HUES6 (cell line): ENCODE measurements around the gene EEF1A1.
"Not testable (repeated sequence)": the region's sequence is repeated elsewhere in the genome, so short reads cannot be mapped to it uniquely, and the experiment has no call there.

Experiments
- H3K27ac ChIP-seq: 2 replicates; pipeline ENCODE4 v1.7.0; 2013; ENCODE audit warnings: low read depth, mild to moderate bottlenecking, low read length, inconsistent platforms
- H3K27me3 ChIP-seq: 2 replicates; pipeline ENCODE4 v1.6.1; 2013; ENCODE audit warnings: low read length; ENCODE audit not compliant: control insufficient read depth, insufficient read depth
- H3K36me3 ChIP-seq: 2 replicates; pipeline ENCODE4 v1.6.1; 2013; ENCODE audit warnings: low read length; ENCODE audit not compliant: control insufficient read depth, insufficient read depth
- H3K4me1 ChIP-seq: 2 replicates; pipeline ENCODE4 v1.6.1; 2013; ENCODE audit warnings: low read length; ENCODE audit not compliant: control insufficient read depth, insufficient read depth
- H3K4me3 ChIP-seq: 2 replicates; pipeline ENCODE4 v1.5.1; 2013; ENCODE audit warnings: low read depth, low read length
- H3K9ac ChIP-seq: one replicate; pipeline ENCODE4 v1.6.1; 2013; ENCODE audit warnings: mild to moderate bottlenecking, low read length
- H3K9me3 ChIP-seq: 2 replicates; pipeline ENCODE4 v1.6.1; 2013; ENCODE audit warnings: low read depth, low read length; ENCODE audit not compliant: control insufficient read depth, insufficient read depth

EEF1A1 gene

DNA sequence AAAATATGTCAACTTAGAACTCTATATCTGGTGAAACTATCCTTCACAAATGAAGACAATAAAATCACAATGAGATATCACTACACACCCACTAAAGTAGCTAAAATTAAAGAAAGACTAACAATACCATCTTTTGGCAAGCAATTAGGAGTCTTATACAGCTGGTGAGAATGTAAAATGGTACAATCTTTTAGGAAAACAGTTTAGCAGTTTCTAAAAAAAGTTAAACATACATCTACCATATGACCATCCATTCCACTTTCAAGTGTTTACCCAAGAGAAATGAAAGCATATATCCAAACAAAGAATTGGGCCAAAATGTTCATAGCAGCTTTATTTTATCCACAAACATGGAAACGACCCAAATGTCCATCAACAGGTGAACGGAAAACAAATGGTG lies 13.8 kb upstream of the EEF1A1 start:
- H3K4me1 ChIP-seq: no peaks in the 10 kb centered on the region

GRCh38 chr6:73532293-73532692 lies 11.5 kb upstream of the EEF1A1 start:
- Histone ChIP-seq H3K27me3 (no peaks in the 10 kb centered on the region), H3K36me3 (no peaks in the 10 kb centered on the region), H3K4me3 (no peak overlapping the region), H3K9me3 (no peaks in the 10 kb centered on the region), H3K9ac (no peak overlapping the region), H3K27ac (no peak overlapping the region), H3K4me1 (no peaks in the 10 kb centered on the region)

More for the DNA sequence above, 13.8 kb upstream of the EEF1A1 start:
- Histone ChIP-seq H3K27me3 (no peaks in the 10 kb centered on the region), H3K4me3 (no peak overlapping the region), H3K9ac (no peak overlapping the region), H3K27ac (no peak overlapping the region), H3K9me3 (no peaks in the 10 kb centered on the region), H3K36me3 (no peaks in the 10 kb centered on the region)

DNA sequence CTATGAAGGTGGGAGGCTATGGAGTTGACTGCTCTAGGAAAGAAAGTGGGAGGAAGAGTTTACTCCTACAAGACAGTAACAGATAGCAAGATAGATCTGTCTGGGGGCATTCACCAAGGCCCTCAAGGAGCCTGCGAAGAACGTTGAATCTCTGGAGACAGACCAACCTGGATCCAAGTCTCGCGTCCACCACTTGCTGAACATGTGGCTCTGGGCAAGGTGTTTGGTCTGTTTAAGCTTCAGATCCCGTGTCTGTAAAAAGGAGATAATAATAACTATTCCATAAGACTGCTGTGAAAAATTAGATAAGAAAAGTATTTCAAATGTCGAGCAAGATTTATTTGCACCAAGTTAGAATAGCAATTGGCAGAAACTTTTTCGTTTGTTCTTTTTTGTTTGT lies 8.1 kb upstream of the EEF1A1 start:
- no peaks in the 10 kb centered on the region for H3K27me3 ChIP-seq
- no peaks in the 10 kb centered on the region for H3K36me3 ChIP-seq
- H3K27ac ChIP-seq: no peak overlapping the region
- no peaks in the 10 kb centered on the region for H3K9me3 ChIP-seq
- no peak overlapping the region for H3K9ac ChIP-seq
- no peaks in the 10 kb centered on the region; the same call in 1 of the 2 replicates for H3K4me1 ChIP-seq
- no peak overlapping the region for H3K4me3 ChIP-seq

GRCh38 chr6:73525546-73526330 lies 4.9 kb upstream of the EEF1A1 start:
- Histone ChIP-seq H3K9me3 (no peaks in the 10 kb centered on the region), H3K4me3 (no peak overlapping the region), H3K36me3 (peaks cover under 1% of the 10 kb centered on the region; the same call in 1 of the 2 replicates), H3K9ac (no peak overlapping the region), H3K27me3 (no peaks in the 10 kb centered on the region), H3K4me1 (peaks cover 7% of the 10 kb centered on the region), H3K27ac (no peak overlapping the region)

DNA sequence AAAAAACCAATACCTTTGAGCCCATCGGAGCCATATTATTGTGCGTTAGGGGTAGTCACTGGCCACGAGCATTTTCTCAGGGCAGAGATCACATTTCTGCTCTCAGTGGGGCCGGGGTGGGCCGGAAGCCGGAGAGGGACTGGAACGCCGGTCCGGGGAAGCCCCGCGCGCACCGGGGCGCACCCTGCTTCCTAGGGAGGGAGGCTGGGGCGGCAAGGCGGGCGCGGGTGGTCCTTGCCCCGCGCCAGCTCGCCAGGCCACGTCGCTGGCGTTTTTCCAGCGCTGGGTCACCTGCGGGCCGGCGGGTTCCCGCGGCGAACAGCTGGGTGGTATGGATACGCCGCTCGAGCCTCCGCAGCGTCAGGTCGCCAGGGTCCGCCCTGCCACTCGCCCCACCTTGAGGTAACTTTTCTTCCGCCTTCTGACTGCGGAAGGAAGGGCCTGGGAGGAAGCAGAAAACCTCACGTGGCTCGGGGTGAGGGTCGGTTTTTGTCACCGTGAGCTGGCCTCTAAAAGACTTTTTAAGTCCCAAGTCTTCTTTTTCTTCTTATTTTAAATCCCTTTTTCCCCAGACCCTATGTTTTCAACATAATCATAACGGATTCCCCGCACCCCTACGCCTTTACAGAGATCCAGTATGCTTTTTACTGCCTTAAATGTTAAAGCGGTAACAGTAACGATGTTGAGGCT lies 2.7 kb upstream of the EEF1A1 start:
- H3K4me3 ChIP-seq: peak overlapping the region; percentile 51; the same call in 1 of the 2 replicates
- no peaks in the 10 kb centered on the region for H3K27me3 ChIP-seq
- no peak overlapping the region for H3K9ac ChIP-seq
- H3K9me3 ChIP-seq: no peaks in the 10 kb centered on the region
- peaks cover 22% of the 10 kb centered on the region for H3K36me3 ChIP-seq
- peak overlapping the region; percentile 65; the same call in 1 of the 2 replicates for H3K27ac ChIP-seq
- peaks cover 7% of the 10 kb centered on the region for H3K4me1 ChIP-seq

- H3K4me3 ChIP-seq: peak overlapping the region; percentile 90
- H3K9ac ChIP-seq: peak overlapping the region; percentile 91
- peaks cover 7% of the 10 kb centered on the region for H3K4me1 ChIP-seq
- peaks cover 41% of the 10 kb centered on the region for H3K36me3 ChIP-seq
- H3K27me3 ChIP-seq: no peaks in the 10 kb centered on the region
- peak overlapping the region; percentile 87 for H3K27ac ChIP-seq
- H3K9me3 ChIP-seq: no peaks in the 10 kb centered on the region
Observed at GRCh38 chr6:73521351-73521985, 636 bp upstream of the EEF1A1 start.

DNA sequence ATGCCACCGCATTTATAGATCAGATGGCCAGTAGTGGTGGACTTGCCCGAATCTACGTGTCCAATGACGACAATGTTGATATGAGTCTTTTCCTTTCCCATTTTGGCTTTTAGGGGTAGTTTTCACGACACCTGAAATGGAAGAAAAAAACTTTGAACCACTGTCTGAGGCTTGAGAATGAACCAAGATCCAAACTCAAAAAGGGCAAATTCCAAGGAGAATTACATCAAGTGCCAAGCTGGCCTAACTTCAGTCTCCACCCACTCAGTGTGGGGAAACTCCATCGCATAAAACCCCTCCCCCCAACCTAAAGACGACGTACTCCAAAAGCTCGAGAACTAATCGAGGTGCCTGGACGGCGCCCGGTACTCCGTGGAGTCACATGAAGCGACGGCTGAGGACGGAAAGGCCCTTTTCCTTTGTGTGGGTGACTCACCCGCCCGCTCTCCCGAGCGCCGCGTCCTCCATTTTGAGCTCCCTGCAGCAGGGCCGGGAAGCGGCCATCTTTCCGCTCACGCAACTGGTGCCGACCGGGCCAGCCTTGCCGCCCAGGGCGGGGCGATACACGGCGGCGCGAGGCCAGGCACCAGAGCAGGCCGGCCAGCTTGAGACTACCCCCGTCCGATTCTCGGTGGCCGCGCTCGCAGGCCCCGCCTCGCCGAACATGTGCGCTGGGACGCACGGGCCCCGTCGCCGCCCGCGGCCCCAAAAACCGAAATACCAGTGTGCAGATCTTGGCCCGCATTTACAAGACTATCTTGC lies 725 bp downstream of the EEF1A1 start:
- peak overlapping the region; percentile 99 for H3K27ac ChIP-seq
- H3K36me3 ChIP-seq: peaks cover 54% of the 10 kb centered on the region
- H3K9ac ChIP-seq: peak overlapping the region; percentile 99
- no peaks in the 10 kb centered on the region for H3K9me3 ChIP-seq
- H3K4me3 ChIP-seq: peak overlapping the region; percentile 90
- H3K27me3 ChIP-seq: no peaks in the 10 kb centered on the region
- H3K4me1 ChIP-seq: peaks cover 7% of the 10 kb centered on the region

DNA sequence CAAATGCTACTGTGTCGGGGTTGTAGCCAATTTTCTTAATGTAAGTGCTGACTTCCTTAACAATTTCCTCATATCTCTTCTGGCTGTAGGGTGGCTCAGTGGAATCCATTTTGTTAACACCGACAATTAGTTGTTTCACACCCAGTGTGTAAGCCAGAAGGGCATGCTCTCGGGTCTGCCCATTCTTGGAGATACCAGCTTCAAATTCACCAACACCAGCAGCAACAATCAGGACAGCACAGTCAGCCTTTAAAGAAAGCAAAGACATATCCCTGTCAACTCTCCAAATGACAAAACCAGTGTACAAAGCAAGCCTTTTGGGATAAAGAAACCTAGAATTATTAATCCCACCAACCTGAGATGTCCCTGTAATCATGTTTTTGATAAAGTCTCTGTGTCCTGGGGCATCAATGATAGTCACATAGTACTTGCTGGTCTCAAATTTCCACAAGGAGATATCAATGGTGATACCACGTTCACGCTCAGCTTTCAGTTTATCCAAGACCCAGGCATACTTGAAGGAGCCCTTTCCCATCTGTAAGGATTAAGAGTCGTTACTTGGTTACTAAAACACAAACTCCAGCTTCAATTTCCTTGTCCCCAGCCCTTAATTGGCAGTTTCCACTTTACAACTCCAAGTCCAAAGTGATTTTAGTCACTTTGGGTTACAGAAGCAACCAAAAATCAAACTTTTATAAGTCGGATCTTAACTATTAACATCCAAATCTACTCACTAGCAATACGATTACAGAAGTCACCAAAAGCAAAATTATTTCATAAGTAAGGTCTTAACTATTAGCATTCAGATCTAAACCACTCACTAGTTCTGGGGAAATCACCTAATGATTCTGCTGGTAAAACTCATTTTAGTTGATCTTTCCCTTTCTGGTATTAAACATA lies 1.6 kb downstream of the EEF1A1 start:
- Histone ChIP-seq H3K36me3 (peaks cover 58% of the 10 kb centered on the region), H3K27ac (peak overlapping the region; percentile 99), H3K9ac (peak overlapping the region; percentile 99)

GRCh38 chr6:73518100-73518981 lies 2.5 kb downstream of the EEF1A1 start:
- H3K9me3 ChIP-seq, H3K4me1 ChIP-seq, H3K27me3 ChIP-seq: not testable (repeated sequence)
- Histone ChIP-seq H3K36me3 (peaks cover 58% of the 10 kb centered on the region), H3K27ac (peak overlapping the region; percentile 99; the same call in 1 of the 2 replicates), H3K4me3 (peak overlapping the region; percentile 90), H3K9ac (peak overlapping the region; percentile 99)

More for the DNA sequence above, 1.6 kb downstream of the EEF1A1 start:
- H3K4me3 ChIP-seq: peak overlapping the region; percentile 90
- H3K27me3 ChIP-seq, H3K4me1 ChIP-seq, H3K9me3 ChIP-seq: not testable (repeated sequence)
